ENCODE results near the gene SDHC. TPM values are rescaled to one million over a fixed set of nuclear protein-coding genes. Genes with fewer than 3 reads are reported as not detected.

The SDHC gene
- total RNA-seq, 2 donors from 2014 or later, result 37.8 to 151 TPM

DNA sequence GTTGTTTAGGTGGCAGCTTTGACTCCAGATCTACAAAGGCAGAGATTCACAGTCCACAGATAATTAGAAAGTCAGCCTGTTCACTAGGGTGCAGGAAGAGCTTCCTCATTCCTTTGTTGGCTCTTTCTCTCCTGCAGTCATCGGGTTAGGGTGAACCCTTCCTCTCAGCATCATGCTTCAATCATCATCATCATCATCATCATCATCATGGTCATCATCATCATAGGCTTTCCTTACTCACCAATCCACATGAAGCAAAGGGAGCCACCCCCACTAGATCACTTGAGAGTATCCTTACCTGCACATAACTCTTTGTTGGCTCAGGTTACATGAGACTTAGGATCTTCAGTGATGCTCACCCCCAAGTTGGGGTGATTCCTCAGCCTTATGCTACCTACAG, 23.4 kb upstream of the SDHC start:
- no peak for TF ChIP-seq CTCF (IDR thresholded peaks at IDR 0.05)
- H3K4me1 ChIP-seq, result no peaks in the 10 kb centered on the region

DNA sequence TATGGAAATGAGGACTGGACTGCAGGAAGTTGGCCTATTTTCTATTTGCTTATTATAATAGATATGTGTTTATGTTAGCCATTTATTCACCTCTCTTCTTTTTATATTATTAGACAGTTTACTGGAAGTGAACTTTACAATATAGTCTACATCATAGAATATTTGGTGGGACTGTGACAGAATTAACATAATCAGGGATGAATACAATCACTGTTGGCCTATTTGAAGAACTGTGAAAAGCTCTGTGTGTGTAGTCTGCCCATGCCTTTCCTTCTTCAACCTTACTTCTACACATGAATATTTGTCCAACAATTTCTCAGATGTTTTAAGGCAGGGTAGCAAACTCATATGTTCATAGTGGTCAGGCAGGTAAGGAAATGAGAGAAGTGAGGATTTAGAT, 16.8 kb upstream of the SDHC start:
- TF ChIP-seq CTCF (IDR thresholded peaks at IDR 0.05), result no peak
- Histone ChIP-seq H3K9me3 (no peaks in the 10 kb centered on the region), H3K4me3 (no peak overlapping the region), H3K27me3 (no peaks in the 10 kb centered on the region), H3K4me1 (no peaks in the 10 kb centered on the region), H3K36me3 (no peaks in the 10 kb centered on the region), H3K27ac (no peak overlapping the region)
- DNase-seq (ENCODE audit: low spot score), result no peak

More for the DNA sequence above, 23.4 kb upstream of the SDHC start:
- H3K27ac ChIP-seq, result no peak overlapping the region
- no peaks in the 10 kb centered on the region for H3K36me3 ChIP-seq
- H3K27me3 ChIP-seq, result no peaks in the 10 kb centered on the region
- DNase-seq (ENCODE audit: low spot score), result no peak
- H3K9me3 ChIP-seq, result no peaks in the 10 kb centered on the region
- H3K4me3 ChIP-seq, result no peak overlapping the region

GRCh38 chr1:161298116-161298515, 16.1 kb upstream of the SDHC start:
- Histone ChIP-seq H3K9me3 (no peaks in the 10 kb centered on the region), H3K4me3 (no peak overlapping the region), H3K36me3 (no peaks in the 10 kb centered on the region), H3K27me3 (no peaks in the 10 kb centered on the region), H3K27ac (no peak overlapping the region), H3K4me1 (no peaks in the 10 kb centered on the region)
- DNase-seq (ENCODE audit: low spot score), result no peak
- no peak for TF ChIP-seq CTCF (IDR thresholded peaks at IDR 0.05)

- H3K9me3 ChIP-seq, result no peaks in the 10 kb centered on the region
- peaks cover 0 to 4% of the 10 kb centered on the region in 2 donors for H3K4me1 ChIP-seq
- H3K27me3 ChIP-seq, result no peaks in the 10 kb centered on the region
- H3K4me3 ChIP-seq, result no peak overlapping the region
- no peak for DNase-seq (ENCODE audit: low spot score)
- TF ChIP-seq CTCF (IDR thresholded peaks at IDR 0.05), result no peak
- H3K36me3 ChIP-seq, result no peaks in the 10 kb centered on the region
- H3K27ac ChIP-seq, result no peak overlapping the region
These were observed 14.8 kb upstream of the SDHC start for GRCh38 chr1:161299347-161299746.

- TF ChIP-seq CTCF (IDR thresholded peaks at IDR 0.05), result no peak
These were observed 13.7 kb upstream of the SDHC start for GRCh38 chr1:161300478-161300877.

More at GRCh38 chr1:161300478-161300877, 13.7 kb upstream of the SDHC start:
- H3K27me3 ChIP-seq, result no peaks in the 10 kb centered on the region
- no peaks in the 10 kb centered on the region for H3K36me3 ChIP-seq
- no peak for DNase-seq (ENCODE audit: low spot score)
- peaks cover 0 to 15% of the 10 kb centered on the region in 2 donors for H3K4me1 ChIP-seq
- no peak overlapping the region for H3K27ac ChIP-seq
- H3K4me3 ChIP-seq, result no peak overlapping the region
- no peaks in the 10 kb centered on the region for H3K9me3 ChIP-seq
